Ascending aorta (tissue), 2 donors: ENCODE results near the gene S100A12. TPM values are rescaled to one million over a fixed set of nuclear protein-coding genes. Genes with fewer than 3 reads are reported as not detected.
A peak's percentile ranks its signal among the peaks of the same experiment; 100 is the strongest.

Experiments
- DNase-seq, 2 donors: peaks; one replicate each; pipeline ENCODE4 v3.0.0-alpha.2; 2019; ENCODE audit warnings: low spot score in 2 of 2
- H3K27ac ChIP-seq, 2 donors: fragments of 200-600 bp; sonication (generic); one replicate each; pipeline ENCODE4 v1.5.1; 2016 to 2017; ENCODE audit warnings: mild to moderate bottlenecking in 1 of 2
- H3K27me3 ChIP-seq: fragments of 200-600 bp; sonication (generic); one replicate; pipeline ENCODE4 v1.5.1; 2017
- H3K36me3 ChIP-seq, 2 donors: fragments of 200-600 bp; sonication (generic); one replicate each; pipeline ENCODE4 v1.5.1; 2016
- H3K4me1 ChIP-seq, 2 donors: fragments of 200-600 bp; sonication (generic); one replicate each; pipeline ENCODE4 v1.5.1; 2016 to 2017; ENCODE audit warnings: mild to moderate bottlenecking in 1 of 2
- H3K4me3 ChIP-seq, 2 donors: fragments of 200-600 bp; sonication (generic); one replicate each; pipeline ENCODE4 v1.5.1; 2016 to 2017; ENCODE audit warnings: mild to moderate bottlenecking in 1 of 2
- H3K9me3 ChIP-seq, 2 donors: fragments of 200-600 bp; sonication (generic); one replicate each; pipeline ENCODE4 v1.5.1; 2016
- intact Hi-C: fragments of 100-400 bp; cut with DNase I; formaldehyde crosslinking; loops from one replicate; pipeline ENCODE4 v1.15.1; 2023
- total RNA-seq: library from RNA; depleted of rRNA; stranded (reverse); fragments of >200 nt; gene quantifications from one replicate; pipeline ENCODE4 v1.1.0, GENCODE V29; 2016
- TF ChIP-seq, protein P1 (sequence below), 3 experiments: fragments of 200-600 bp in 2 of 3; fragments of 450-650 bp in 1 of 3; sonication (generic) in 2 of 3; IDR thresholded peaks; one replicate each; pipeline ENCODE4 v1.5.1; 2016 to 2019; ENCODE audit warnings: antibody characterized with exemption in 3 of 3, mild to moderate bottlenecking in 1 of 3, moderate library complexity in 1 of 3

S100A12 gene
- total RNA-seq, 1 donor from 2014 or later: not detected

DNA sequence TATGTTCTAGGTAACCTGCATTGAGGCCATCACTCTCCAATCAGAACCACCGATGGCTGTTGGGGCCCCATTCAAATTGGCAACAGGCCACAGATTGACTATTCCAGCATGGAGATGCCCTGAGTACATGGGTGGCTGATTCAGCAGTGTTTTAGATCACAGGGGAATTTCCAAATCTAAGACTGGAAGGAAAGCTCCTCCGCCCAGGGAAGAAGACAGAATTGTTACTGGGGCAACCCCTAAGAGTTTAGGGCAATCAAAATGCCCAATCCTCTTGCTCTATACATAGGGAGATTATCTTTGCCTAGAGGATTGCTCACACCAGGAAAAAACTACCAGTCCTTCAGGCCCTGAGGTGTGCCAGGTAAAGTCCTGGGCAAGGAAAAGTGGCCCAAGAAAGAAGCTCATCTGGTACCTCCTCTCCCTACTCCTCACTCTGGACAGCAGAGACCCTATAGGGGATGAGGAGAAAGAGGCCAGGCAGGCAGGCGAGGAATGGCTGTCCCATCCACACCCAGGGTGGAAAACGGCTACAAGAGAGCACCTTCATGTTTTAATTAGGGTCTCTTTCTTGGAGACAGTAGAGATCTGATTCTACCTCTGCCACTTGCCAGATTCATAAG, 9.6 kb upstream of the S100A12 start:
- DNase-seq: no peak
- no peak overlapping the region for H3K27ac ChIP-seq

DNA sequence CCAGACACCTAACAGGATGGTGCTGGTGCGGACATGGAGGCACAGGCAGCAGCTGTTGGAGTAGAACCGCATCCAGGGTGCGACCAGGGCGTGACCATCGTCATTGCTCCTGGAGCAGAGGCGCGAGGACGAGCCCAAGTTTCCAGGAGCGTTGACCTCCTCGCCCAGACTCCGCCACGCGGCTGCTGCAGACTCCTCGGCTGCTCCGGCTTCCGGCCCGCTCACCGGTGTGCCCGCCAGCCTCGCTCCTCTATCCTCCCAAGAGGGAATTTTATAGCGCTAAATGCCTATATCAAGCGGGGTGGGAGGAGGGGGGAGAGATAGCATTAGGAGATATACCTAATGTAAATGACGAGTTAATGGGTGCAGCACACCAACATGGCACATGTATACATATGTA, 5.3 kb upstream of the S100A12 start:
- TF ChIP-seq, protein P1, sequence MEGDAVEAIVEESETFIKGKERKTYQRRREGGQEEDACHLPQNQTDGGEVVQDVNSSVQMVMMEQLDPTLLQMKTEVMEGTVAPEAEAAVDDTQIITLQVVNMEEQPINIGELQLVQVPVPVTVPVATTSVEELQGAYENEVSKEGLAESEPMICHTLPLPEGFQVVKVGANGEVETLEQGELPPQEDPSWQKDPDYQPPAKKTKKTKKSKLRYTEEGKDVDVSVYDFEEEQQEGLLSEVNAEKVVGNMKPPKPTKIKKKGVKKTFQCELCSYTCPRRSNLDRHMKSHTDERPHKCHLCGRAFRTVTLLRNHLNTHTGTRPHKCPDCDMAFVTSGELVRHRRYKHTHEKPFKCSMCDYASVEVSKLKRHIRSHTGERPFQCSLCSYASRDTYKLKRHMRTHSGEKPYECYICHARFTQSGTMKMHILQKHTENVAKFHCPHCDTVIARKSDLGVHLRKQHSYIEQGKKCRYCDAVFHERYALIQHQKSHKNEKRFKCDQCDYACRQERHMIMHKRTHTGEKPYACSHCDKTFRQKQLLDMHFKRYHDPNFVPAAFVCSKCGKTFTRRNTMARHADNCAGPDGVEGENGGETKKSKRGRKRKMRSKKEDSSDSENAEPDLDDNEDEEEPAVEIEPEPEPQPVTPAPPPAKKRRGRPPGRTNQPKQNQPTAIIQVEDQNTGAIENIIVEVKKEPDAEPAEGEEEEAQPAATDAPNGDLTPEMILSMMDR (IDR thresholded peaks at IDR 0.05): no peak

More for the DNA sequence above, 9.6 kb upstream of the S100A12 start:
- Histone ChIP-seq H3K27me3 (no peaks in the 10 kb centered on the region), H3K9me3 (peaks cover 0 to 9% of the 10 kb centered on the region in 2 donors), H3K4me3 (no peak overlapping the region), H3K4me1 (no peaks in the 10 kb centered on the region), H3K36me3 (no peaks in the 10 kb centered on the region)
- intact Hi-C loops: no loop called here
- TF ChIP-seq, protein P1 (IDR thresholded peaks at IDR 0.05): no peak

DNA sequence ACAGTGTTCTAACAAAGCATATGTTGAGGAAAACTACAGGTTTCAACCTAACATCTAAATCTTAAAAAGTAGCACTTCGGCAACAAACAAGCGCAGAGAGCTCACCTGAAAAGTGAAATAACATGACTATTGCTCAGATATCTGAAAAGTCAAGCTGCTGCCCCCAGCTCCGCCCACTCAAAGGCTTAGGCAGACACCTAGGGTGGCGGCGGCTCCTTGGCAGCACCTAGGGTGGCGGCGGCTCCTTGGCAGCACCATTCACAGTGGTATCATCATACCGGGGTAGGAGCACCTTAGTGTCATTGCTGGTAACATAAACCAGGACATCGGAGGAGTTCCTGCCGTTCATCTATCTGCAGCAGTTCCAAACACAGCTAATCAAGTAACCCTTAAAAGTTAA, 4.2 kb upstream of the S100A12 start:
- H3K27me3 ChIP-seq: no peaks in the 10 kb centered on the region
- H3K4me3 ChIP-seq: no peak overlapping the region
- H3K36me3 ChIP-seq: no peaks in the 10 kb centered on the region
- H3K9me3 ChIP-seq: peaks cover 0 to 9% of the 10 kb centered on the region in 2 donors
- DNase-seq: no peak
- no peaks in the 10 kb centered on the region for H3K4me1 ChIP-seq
- intact Hi-C loops: no loop called here
- TF ChIP-seq, protein P1 (IDR thresholded peaks at IDR 0.05): no peak
- no peak overlapping the region for H3K27ac ChIP-seq

More for the DNA sequence above, 5.3 kb upstream of the S100A12 start:
- intact Hi-C loops: no loop called here
- H3K9me3 ChIP-seq: peaks cover 0 to 9% of the 10 kb centered on the region in 2 donors
- H3K36me3 ChIP-seq: no peaks in the 10 kb centered on the region
- no peaks in the 10 kb centered on the region for H3K4me1 ChIP-seq
- no peak for DNase-seq
- H3K27me3 ChIP-seq: no peaks in the 10 kb centered on the region
- H3K4me3 ChIP-seq: no peak overlapping the region
- H3K27ac ChIP-seq: no peak overlapping the region

DNA sequence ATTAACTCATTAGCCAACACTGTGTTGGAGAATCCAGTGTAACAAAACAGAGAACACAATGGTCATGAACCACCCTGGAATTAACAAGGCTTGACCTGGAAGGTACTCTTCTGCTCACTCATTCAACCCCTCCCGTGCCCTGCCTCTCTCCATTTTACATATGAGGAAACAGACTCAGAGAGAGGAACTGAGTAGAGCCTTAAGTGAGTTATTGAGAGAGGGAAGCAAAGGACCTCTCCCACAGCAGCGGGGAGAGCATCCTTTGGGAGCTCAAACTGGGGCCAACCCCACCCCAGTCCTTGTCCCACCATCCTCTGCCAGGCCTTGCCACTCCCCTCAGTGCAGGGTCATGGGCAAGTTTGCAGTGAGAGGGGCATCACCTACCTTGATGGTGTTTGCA, 1.4 kb downstream of the S100A12 start:
- no peak overlapping the region for H3K4me3 ChIP-seq
- H3K27ac ChIP-seq: no peak overlapping the region
- intact Hi-C loops: no loop called here
- no peaks in the 10 kb centered on the region for H3K9me3 ChIP-seq
- no peaks in the 10 kb centered on the region for H3K36me3 ChIP-seq
- no peaks in the 10 kb centered on the region for H3K27me3 ChIP-seq
- peak in 1 of 2 donors; percentile 56 for DNase-seq
- TF ChIP-seq, protein P1 (IDR thresholded peaks at IDR 0.05): no peak
- no peaks in the 10 kb centered on the region for H3K4me1 ChIP-seq

DNA sequence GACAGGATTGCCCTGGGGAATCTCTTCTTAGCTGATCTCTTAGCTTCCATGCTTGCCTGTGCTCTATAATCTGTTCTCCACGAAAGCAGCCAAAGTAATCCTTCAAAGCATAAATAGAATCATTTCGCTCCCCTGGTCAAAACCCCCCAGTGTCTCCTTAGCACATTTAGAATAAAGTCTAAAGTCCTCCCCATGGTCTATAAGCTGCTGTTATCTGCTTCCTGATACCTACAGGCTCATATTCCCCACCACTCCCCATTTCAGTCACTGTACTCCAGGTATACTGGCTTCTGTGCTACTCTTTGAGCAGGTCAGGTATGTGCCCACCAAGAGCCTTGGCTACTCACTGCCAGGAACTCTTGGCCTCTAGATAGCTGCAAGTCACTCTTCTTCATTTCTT, 2.9 kb downstream of the S100A12 start:
- DNase-seq: no peak
- TF ChIP-seq, protein P1 (IDR thresholded peaks at IDR 0.05): no peak
- Histone ChIP-seq H3K27ac (no peak overlapping the region), H3K9me3 (no peaks in the 10 kb centered on the region), H3K4me3 (no peak overlapping the region), H3K4me1 (no peaks in the 10 kb centered on the region), H3K27me3 (no peaks in the 10 kb centered on the region), H3K36me3 (no peaks in the 10 kb centered on the region)
- intact Hi-C loops: no loop called here

DNA sequence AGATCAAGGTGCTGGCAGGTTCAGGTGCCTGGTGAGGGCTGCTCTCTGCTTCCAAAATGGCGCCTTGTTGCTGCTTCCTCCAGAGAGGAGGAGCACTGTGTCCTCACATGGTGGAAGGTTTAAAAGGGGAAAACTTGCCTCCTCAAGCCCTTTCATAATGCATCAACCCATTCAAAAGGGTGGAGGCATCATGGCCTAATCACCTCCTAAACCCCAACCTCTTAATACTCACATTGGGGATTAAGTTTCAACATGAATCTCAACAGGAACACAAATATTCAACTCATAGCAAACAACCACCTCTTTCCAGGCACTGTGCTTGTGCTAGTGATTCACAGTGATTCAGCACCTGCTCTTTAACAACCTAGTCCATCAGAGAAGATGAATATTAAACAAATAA, 4.2 kb downstream of the S100A12 start:
- TF ChIP-seq, protein P1 (IDR thresholded peaks at IDR 0.05): no peak

More for the DNA sequence above, 4.2 kb downstream of the S100A12 start:
- H3K27ac ChIP-seq: no peak overlapping the region
- H3K4me1 ChIP-seq: no peaks in the 10 kb centered on the region
- no peaks in the 10 kb centered on the region for H3K9me3 ChIP-seq
- H3K4me3 ChIP-seq: no peak overlapping the region
- H3K27me3 ChIP-seq: no peaks in the 10 kb centered on the region
- no peaks in the 10 kb centered on the region for H3K36me3 ChIP-seq
- intact Hi-C loops: no loop called here
- no peak for DNase-seq
